Endothelial cell of umbilical vein (primary cell): ENCODE measurements around the gene SPATA3. TPM values are rescaled to one million over a fixed set of nuclear protein-coding genes. Genes with fewer than 3 reads are reported as not detected.

Experiments used
- BruUV-seq: library from RNA; stranded (reverse); fragments of 400-500 nt; replicated peaks from 2 replicates; lab custom pipeline; 2021; lab: Mats Ljungman, UMichigan
- CTCF ChIA-PET: fragments of 300-600, 350-600 bp; sonication (Branson Sonifier 250); formaldehyde crosslinking; loops from one replicate; lab custom pipeline; 2021; ENCODE audit warnings: antibody characterized with exemption, inconsistent platforms; lab: Charles Lee
- POLR2A ChIA-PET: fragments of 300-600, 350-600 bp; sonication (Branson Sonifier 250); formaldehyde crosslinking; loops from one replicate; lab custom pipeline; 2021; ENCODE audit warnings: antibody characterized with exemption, inconsistent platforms; lab: Charles Lee
- DNase-seq: peaks from one replicate; pipeline ENCODE4 v3.0.0-alpha.2; 2011; ENCODE audit warnings: low read depth, low spot score
- FAIRE-seq: peaks from 2 replicates; lab custom pipeline; 2011; peaks lifted over from hg19 to GRCh38; lab: Jason Lieb, UNC
- H2AFZ ChIP-seq: 2 replicates; pipeline ENCODE4 v1.6.0; 2012; ENCODE audit warnings: low read depth, low read length, control low read depth, inconsistent platforms
- H3K27ac ChIP-seq: 2 replicates; pipeline ENCODE4 v1.5.1; 2011; ENCODE audit warnings: low read depth, mild to moderate bottlenecking, control low read depth, low read length, moderate library complexity; ENCODE audit not compliant: insufficient read depth
- H3K27me3 ChIP-seq, 2 experiments: 2 replicates each; pipeline versions ENCODE4 v1.6.0 to v1.6.1; 2011; ENCODE audit warnings: low read length in 2 of 2, mixed read lengths in 1 of 2; ENCODE audit not compliant: control insufficient read depth in 2 of 2, insufficient read depth in 2 of 2
- H3K36me3 ChIP-seq, 2 experiments: 2 replicates in 1 of 2; 3 replicates in 1 of 2; pipeline ENCODE4 v1.5.1; 2011; ENCODE audit warnings: low read length in 2 of 2, mild to moderate bottlenecking in 1 of 2, moderate library complexity in 1 of 2; ENCODE audit not compliant: control insufficient read depth in 2 of 2, insufficient read depth in 2 of 2; ENCODE audit errors: extremely low read depth in 1 of 2
- H3K4me1 ChIP-seq: 3 replicates; pipeline ENCODE4 v1.5.1; 2011; ENCODE audit warnings: mild to moderate bottlenecking, low read length; ENCODE audit not compliant: control insufficient read depth, insufficient read depth; ENCODE audit errors: extremely low read depth
- H3K4me2 ChIP-seq: 2 replicates; pipeline ENCODE4 v1.6.1; 2011; ENCODE audit warnings: low read length, control low read depth, mixed read lengths; ENCODE audit not compliant: insufficient read depth
- H3K4me3 ChIP-seq, 3 experiments: fragments of 200-600 bp in 1 of 3; sonication (generic), shearing (Covaris generic) in 1 of 3; replicated peaks in 1 of 3; 2 replicates each; pipeline ENCODE4 v1.5.1; 2011 to 2016; ENCODE audit warnings: control low read depth in 3 of 3, low read length in 3 of 3, mild to moderate bottlenecking in 2 of 3, inconsistent platforms in 1 of 3, low read depth in 1 of 3, moderate library complexity in 1 of 3; ENCODE audit not compliant: insufficient read depth in 1 of 3
- H3K79me2 ChIP-seq: 2 replicates; pipeline ENCODE4 v1.6.0; 2012; ENCODE audit warnings: low read length, inconsistent platforms; ENCODE audit not compliant: control insufficient read depth, insufficient read depth
- H3K9ac ChIP-seq: replicated peaks from 2 replicates; pipeline ENCODE3; 2011; ENCODE audit warnings: low read length, control low read depth; ENCODE audit not compliant: insufficient read depth; ENCODE audit errors: extremely low read depth
- H3K9me1 ChIP-seq: replicated peaks from 3 replicates; pipeline ENCODE4 v1.6.0; 2011; ENCODE audit warnings: mild to moderate bottlenecking, low read length; ENCODE audit not compliant: control insufficient read depth, insufficient read depth; ENCODE audit errors: extremely low read depth
- H3K9me3 ChIP-seq: replicated peaks from 2 replicates; pipeline ENCODE4 v1.5.1; 2012; ENCODE audit warnings: low read length, inconsistent platforms; ENCODE audit not compliant: control insufficient read depth, insufficient read depth
- H4K20me1 ChIP-seq: replicated peaks from 2 replicates; pipeline ENCODE3; 2011; ENCODE audit warnings: mild to moderate bottlenecking, low read length; ENCODE audit not compliant: control insufficient read depth, insufficient read depth; ENCODE audit errors: extremely low read depth
- EZH2 ChIP-seq: IDR thresholded peaks from 2 replicates; pipeline ENCODE4 v1.6.1; 2012; ENCODE audit warnings: borderline replicate concordance, low read depth, mild to moderate bottlenecking, moderate library complexity, low read length, inconsistent platforms; ENCODE audit not compliant: severe bottlenecking
- FOS ChIP-seq: IDR thresholded peaks from 2 replicates; pipeline ENCODE4 v1.6.1; 2011; ENCODE audit warnings: mild to moderate bottlenecking, low read length, moderate library complexity, borderline replicate concordance; ENCODE audit not compliant: insufficient read depth
- GATA2 ChIP-seq: IDR thresholded peaks from 2 replicates; pipeline ENCODE4 v1.7.0; 2011; ENCODE audit warnings: low read depth, mild to moderate bottlenecking, moderate library complexity, mixed read lengths, low read length; ENCODE audit not compliant: insufficient read length, insufficient read depth
- JUN ChIP-seq: IDR thresholded peaks from 2 replicates; pipeline ENCODE4 v1.6.1; 2011; ENCODE audit warnings: borderline replicate concordance, low read depth; ENCODE audit not compliant: insufficient read length, insufficient read depth
- MAX ChIP-seq: IDR thresholded peaks from 2 replicates; pipeline ENCODE4 v1.6.1; 2011; ENCODE audit not compliant: insufficient read depth, insufficient read length
- MYC ChIP-seq: IDR thresholded peaks from one replicate; pipeline ENCODE4 v1.6.1; 2011; ENCODE audit warnings: mild to moderate bottlenecking, low read depth, low read length
- POLR2A ChIP-seq: IDR thresholded peaks from 2 replicates; pipeline ENCODE4 v1.6.1; 2012; ENCODE audit warnings: low read depth, mild to moderate bottlenecking, control low read depth, low read length
- POLR2AphosphoS5 ChIP-seq: IDR thresholded peaks from 2 replicates; pipeline ENCODE4 v1.6.1; 2012; ENCODE audit warnings: low read depth, mild to moderate bottlenecking, control low read depth, low read length, moderate library complexity; ENCODE audit not compliant: insufficient read depth
- dilution Hi-C: fragments of 300-500 bp; cut with MboI; formaldehyde crosslinking; loops from one replicate; pipeline ENCODE4 v1.15.0; 2019; ENCODE audit warnings: low sequenced_read_pairs; ENCODE audit not compliant: extremely low pct_ligation_motif_present
- intact Hi-C: fragments of 100-400 bp; cut with micrococcal nuclease; formaldehyde crosslinking; loops from one replicate; pipeline ENCODE4 v1.10.0; 2022
- polyA plus RNA-seq, 4 experiments: library from polyadenylated mRNA; depleted of rRNA in 3 of 4; stranded (reverse) in 3 of 4; unstranded in 1 of 4; fragments of >200 nt; gene quantifications; 2 replicates each; pipeline versions ENCODE4 v1.2.1 to v1.2.3, GENCODE V29; 2011 to 2012; ENCODE audit warnings: missing spikeins in 1 of 4
- total RNA-seq: library from RNA; stranded (reverse); gene quantifications from 2 replicates; pipeline ENCODE4 v1.2.3, GENCODE V29; 2021
- TF ChIP-seq, protein P1 (sequence below), 2 donors: IDR thresholded peaks; 1 replicate in 1 of 2; 2 replicates in 1 of 2; pipeline ENCODE4 v1.5.1; 2011; ENCODE audit warnings: low read length in 2 of 2, mild to moderate bottlenecking in 2 of 2, moderate library complexity in 2 of 2, control low read depth in 1 of 2, inconsistent platforms in 1 of 2, low read depth in 1 of 2; ENCODE audit not compliant: insufficient read depth in 1 of 2; ENCODE audit errors: extremely low read depth in 1 of 2

SPATA3 gene
- total and polyA plus RNA-seq, 2 donors (not counting 3 experiments of a cell fraction or from before 2014, with no cell fraction given): not detected

DNA sequence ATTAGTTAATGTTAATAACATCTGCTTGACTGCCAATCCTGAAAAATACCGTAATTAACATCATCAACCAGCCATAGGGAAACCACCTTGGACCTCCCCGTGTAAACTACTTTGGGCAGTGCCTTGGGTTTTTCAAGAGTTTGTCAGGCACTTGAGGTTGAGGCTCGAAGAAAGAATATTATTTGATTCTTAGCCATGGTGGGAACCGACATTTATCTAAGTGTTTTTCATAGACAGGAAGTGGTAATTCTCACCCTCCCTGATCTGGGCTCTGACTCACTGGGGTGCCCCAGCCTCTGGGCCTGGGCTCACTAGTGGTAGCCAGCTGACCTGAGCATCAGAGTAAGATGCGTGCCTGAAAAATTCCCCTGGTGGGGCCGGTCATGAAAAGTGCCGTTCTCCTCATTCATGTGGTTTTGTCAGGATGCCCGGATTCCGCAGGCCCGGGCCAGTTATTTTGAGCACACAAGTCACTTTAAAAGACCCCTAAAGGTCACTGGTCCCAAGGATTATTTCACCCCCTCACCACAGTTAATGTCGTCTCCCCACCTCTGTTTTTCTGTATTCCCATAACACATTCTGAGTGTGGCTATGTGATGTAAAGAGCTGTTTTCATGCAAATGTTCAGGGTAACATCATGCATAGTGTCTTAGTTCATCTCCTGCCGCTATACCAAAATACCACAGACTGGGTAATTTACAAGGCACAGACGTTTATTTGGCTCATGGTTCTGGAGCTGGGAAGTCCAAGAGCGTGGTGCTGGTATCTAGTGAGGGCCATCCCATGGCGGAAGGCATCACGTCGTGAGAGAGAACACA, 21.6 kb upstream of the SPATA3 start:
- Histone ChIP-seq H3K9me1 (no peaks in the 10 kb centered on the region), H3K4me2 (no peak overlapping the region), H3K9ac (no peak overlapping the region), H4K20me1 (no peaks in the 10 kb centered on the region), H3K36me3 (no peaks in the 10 kb centered on the region), H3K4me1 (no peaks in the 10 kb centered on the region), H3K27ac (no peak overlapping the region), H3K9me3 (no peaks in the 10 kb centered on the region), H3K79me2 (no peaks in the 10 kb centered on the region), H2AFZ (no peak overlapping the region), H3K4me3 (no peak overlapping the region), H3K27me3 (no peaks in the 10 kb centered on the region)
- no TSS peak for BruUV-seq
- ChIA-PET CTCF (interaction anchor here (1.8 kb wide), 1 partner anchor 13 kb away, joined by 5 read pairs; no protein-coding TSS in a partner anchor), POLR2A (no interaction called here)
- DNase-seq (no peak), FAIRE-seq (no peak)
- dilution Hi-C loops: no loop called here
- TF ChIP-seq POLR2A (no peak), GATA2 (no peak), POLR2AphosphoS5 (no peak), EZH2 (no peak), MAX (no peak), FOS (no peak), JUN (no peak), MYC (no peak)
- TF ChIP-seq, protein P1, sequence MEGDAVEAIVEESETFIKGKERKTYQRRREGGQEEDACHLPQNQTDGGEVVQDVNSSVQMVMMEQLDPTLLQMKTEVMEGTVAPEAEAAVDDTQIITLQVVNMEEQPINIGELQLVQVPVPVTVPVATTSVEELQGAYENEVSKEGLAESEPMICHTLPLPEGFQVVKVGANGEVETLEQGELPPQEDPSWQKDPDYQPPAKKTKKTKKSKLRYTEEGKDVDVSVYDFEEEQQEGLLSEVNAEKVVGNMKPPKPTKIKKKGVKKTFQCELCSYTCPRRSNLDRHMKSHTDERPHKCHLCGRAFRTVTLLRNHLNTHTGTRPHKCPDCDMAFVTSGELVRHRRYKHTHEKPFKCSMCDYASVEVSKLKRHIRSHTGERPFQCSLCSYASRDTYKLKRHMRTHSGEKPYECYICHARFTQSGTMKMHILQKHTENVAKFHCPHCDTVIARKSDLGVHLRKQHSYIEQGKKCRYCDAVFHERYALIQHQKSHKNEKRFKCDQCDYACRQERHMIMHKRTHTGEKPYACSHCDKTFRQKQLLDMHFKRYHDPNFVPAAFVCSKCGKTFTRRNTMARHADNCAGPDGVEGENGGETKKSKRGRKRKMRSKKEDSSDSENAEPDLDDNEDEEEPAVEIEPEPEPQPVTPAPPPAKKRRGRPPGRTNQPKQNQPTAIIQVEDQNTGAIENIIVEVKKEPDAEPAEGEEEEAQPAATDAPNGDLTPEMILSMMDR (IDR thresholded peaks at IDR 0.05; ENCODE audit: extremely low read depth in 1 of 2, insufficient read depth in 1 of 2, low read depth in 1 of 2, low read length in 2 of 2): no peak
- intact Hi-C loops: no loop called here
